HCT116 (cell line): ENCODE data around the gene TATDN2.

ENCODE experiments used
- EZH2 ChIP-seq: fragments of 200-600 bp; sonication (generic); IDR thresholded peaks from 2 replicates; pipeline ENCODE4 v1.6.1; 2017; ENCODE audit warnings: antibody characterized with exemption, mixed run types
- TF ChIP-seq, protein P1 (sequence below), 3 experiments: fragments of 200-600 bp in 1 of 3; sonication (generic) in 1 of 3; IDR thresholded peaks in 2 of 3; conservative IDR thresholded peaks in 1 of 3; 2 replicates each; pipeline ENCODE4 v1.5.1; 2012 to 2017; ENCODE audit warnings: low read depth in 2 of 3, low read length in 2 of 3, antibody characterized with exemption in 1 of 3, borderline replicate concordance in 1 of 3, control low read depth in 1 of 3, mild to moderate bottlenecking in 1 of 3, mixed read lengths in 1 of 3, mixed run types in 1 of 3, moderate library complexity in 1 of 3; ENCODE audit not compliant: insufficient read depth in 1 of 3

DNA sequence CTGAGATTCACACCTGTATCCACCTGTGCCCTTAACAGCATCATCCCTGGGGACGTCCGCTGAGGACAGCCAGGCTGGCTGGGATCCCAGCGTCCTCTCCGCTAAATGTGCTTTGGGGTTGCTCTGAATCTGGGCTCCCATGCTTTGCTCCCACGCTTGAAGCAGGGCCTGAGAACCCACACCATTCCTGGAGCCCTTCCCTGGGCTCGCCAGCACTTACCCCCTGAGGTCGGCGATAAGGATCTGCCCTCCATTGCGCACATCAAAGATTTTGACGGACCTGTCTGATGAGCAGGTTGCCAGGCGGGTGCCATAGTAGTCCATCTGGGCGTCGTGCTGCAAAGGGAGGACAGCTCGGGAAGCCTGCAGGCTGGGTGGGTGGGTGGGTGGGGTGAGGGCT lies 66.8 kb downstream of the TATDN2 start:
- TF ChIP-seq, protein P1, sequence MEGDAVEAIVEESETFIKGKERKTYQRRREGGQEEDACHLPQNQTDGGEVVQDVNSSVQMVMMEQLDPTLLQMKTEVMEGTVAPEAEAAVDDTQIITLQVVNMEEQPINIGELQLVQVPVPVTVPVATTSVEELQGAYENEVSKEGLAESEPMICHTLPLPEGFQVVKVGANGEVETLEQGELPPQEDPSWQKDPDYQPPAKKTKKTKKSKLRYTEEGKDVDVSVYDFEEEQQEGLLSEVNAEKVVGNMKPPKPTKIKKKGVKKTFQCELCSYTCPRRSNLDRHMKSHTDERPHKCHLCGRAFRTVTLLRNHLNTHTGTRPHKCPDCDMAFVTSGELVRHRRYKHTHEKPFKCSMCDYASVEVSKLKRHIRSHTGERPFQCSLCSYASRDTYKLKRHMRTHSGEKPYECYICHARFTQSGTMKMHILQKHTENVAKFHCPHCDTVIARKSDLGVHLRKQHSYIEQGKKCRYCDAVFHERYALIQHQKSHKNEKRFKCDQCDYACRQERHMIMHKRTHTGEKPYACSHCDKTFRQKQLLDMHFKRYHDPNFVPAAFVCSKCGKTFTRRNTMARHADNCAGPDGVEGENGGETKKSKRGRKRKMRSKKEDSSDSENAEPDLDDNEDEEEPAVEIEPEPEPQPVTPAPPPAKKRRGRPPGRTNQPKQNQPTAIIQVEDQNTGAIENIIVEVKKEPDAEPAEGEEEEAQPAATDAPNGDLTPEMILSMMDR (IDR thresholded peaks at IDR 0.05 in 2 of 3, conservative IDR thresholded peaks at IDR 0.05 in 1 of 3; ENCODE audit: borderline replicate concordance in 1 of 3, insufficient read depth in 1 of 3, low read depth in 2 of 3, low read length in 2 of 3): no peak
- TF ChIP-seq EZH2: no peak
